ENCODE data around the gene FMO1. TPM values are rescaled to one million over a fixed set of nuclear protein-coding genes. Genes with fewer than 3 reads are reported as not detected.

The FMO1 gene
- total RNA-seq, 1 experiment from 2014 or later, result not detected

DNA sequence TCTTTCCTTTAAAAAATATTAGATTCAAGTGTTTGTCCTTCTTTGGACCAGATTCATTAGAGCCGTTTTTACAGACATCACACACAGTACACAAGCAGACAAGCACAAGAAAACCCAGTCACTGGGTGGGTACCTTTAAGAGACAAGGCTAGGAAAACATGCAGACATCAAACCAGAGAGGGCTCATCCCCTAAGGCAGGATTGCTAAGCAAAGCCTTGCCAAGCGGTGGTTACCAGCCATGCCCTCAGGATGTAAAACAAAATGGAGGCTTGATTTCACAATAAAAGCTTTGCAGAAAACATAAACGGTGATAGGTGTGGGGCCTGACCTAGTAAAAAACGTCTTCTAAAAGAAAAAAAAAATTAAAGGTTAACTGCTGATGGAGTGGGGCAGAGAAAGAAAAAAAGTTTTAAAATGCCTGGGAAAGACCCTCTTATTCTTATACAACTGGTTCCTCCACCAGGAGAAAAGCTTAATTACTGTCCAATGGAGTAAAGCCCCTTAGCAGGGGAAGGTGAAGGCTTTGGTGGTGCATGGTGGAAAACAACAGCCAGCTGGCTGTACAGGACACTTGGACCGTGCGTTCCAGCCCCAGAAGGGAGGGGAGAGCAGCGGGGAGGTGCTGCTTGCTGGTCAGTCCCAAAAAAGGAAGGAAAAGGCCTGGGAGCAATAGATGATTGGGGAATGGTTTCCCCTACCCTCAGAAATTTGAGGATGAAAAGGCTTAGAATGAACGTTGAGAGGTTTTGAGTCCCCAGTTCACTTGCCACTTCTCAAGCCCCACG lies 30.4 kb upstream of the FMO1 start:
- BruUV-seq (replicated peaks), result no TSS peak
- Histone ChIP-seq H3K4me1 (ENCODE audit: insufficient read depth, low read length) (no peaks in the 10 kb centered on the region), H3K9me3 (ENCODE audit: low read length) (no peaks in the 10 kb centered on the region), H3F3A (ENCODE audit: low read length, unreplicated experiment) (no peaks in the 10 kb centered on the region), H3K36me3 (ENCODE audit: low read depth, low read length) (no peaks in the 10 kb centered on the region), H3K4me3 (ENCODE audit: low read length) (no peak overlapping the region), H2AFZ (ENCODE audit: low read length) (no peak overlapping the region), H3K9ac (ENCODE audit: low read length) (no peak overlapping the region), H3K27ac (ENCODE audit: low read length) (no peak overlapping the region), H3K4me2 (ENCODE audit: low read length) (no peak overlapping the region), H3K27me3 (ENCODE audit: low read length) (peaks cover 33% of the 10 kb centered on the region; the same call in 1 of the 2 replicates), H3K9me2 (replicated peaks; ENCODE audit: low read length) (no peaks in the 10 kb centered on the region), H4K20me1 (ENCODE audit: low read length) (no peaks in the 10 kb centered on the region), H3K79me2 (ENCODE audit: low read length) (no peaks in the 10 kb centered on the region)
- POLR2A ChIA-PET (ENCODE audit: unreplicated experiment), result no interaction called here
- CTCF ChIA-PET, result interaction anchor here (0.6 kb wide), 2 partner anchors 39 to 79 kb away, joined by 3 read pairs; no protein-coding TSS in a partner anchor
- intact Hi-C loops (cut with micrococcal nuclease), result no loop called here
- TF ChIP-seq, protein P1, sequence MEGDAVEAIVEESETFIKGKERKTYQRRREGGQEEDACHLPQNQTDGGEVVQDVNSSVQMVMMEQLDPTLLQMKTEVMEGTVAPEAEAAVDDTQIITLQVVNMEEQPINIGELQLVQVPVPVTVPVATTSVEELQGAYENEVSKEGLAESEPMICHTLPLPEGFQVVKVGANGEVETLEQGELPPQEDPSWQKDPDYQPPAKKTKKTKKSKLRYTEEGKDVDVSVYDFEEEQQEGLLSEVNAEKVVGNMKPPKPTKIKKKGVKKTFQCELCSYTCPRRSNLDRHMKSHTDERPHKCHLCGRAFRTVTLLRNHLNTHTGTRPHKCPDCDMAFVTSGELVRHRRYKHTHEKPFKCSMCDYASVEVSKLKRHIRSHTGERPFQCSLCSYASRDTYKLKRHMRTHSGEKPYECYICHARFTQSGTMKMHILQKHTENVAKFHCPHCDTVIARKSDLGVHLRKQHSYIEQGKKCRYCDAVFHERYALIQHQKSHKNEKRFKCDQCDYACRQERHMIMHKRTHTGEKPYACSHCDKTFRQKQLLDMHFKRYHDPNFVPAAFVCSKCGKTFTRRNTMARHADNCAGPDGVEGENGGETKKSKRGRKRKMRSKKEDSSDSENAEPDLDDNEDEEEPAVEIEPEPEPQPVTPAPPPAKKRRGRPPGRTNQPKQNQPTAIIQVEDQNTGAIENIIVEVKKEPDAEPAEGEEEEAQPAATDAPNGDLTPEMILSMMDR (conservative IDR thresholded peaks at IDR 0.05; ENCODE audit: low read depth, low read length), result no peak
- TF ChIP-seq EZH2 (IDR thresholded peaks at IDR 0.05; ENCODE audit: low read length, unreplicated experiment) (no peak), EZH2phosphoT487 (IDR thresholded peaks at IDR 0.05; ENCODE audit: borderline replicate concordance, low read length) (no peak)
- no peak for DNase-seq
- no peak for ATAC-seq

DNA sequence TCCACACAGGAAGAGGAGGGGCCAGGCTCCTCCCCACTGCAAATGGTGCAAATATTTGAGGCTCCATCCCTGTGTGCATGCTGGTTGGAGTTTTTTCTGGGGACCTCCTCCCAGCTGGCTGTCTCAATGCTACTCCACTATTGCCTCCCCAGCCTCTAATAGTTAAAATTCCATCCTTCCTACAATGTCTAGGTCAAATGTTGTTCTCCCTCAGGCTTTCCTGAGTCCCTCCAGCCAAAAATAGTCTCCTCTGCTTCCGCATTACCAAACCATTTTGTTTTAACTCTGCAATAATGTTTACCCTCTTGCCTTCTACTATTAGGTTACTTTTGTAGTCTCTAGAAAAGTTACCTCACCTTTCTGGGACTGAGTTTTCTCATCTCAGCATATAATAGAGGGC lies 29.6 kb upstream of the FMO1 start:
- no peak for DNase-seq
- POLR2A ChIA-PET (ENCODE audit: unreplicated experiment), result no interaction called here
- TF ChIP-seq EZH2 (IDR thresholded peaks at IDR 0.05; ENCODE audit: low read length, unreplicated experiment) (no peak), EZH2phosphoT487 (IDR thresholded peaks at IDR 0.05; ENCODE audit: borderline replicate concordance, low read length) (no peak)
- TF ChIP-seq, protein P1 (conservative IDR thresholded peaks at IDR 0.05; ENCODE audit: low read depth, low read length), result no peak

More for the DNA sequence above, 29.6 kb upstream of the FMO1 start:
- H3K9me2 ChIP-seq (replicated peaks; ENCODE audit: low read length), result no peaks in the 10 kb centered on the region
- H3K4me2 ChIP-seq (ENCODE audit: low read length), result no peak overlapping the region
- no peaks in the 10 kb centered on the region for H3F3A ChIP-seq (ENCODE audit: low read length, unreplicated experiment)
- no peak for ATAC-seq
- no peak overlapping the region for H3K9ac ChIP-seq (ENCODE audit: low read length)
- intact Hi-C loops (cut with micrococcal nuclease), result no loop called here
- H4K20me1 ChIP-seq (ENCODE audit: low read length), result no peaks in the 10 kb centered on the region
- H3K27ac ChIP-seq (ENCODE audit: low read length), result no peak overlapping the region
- BruUV-seq (replicated peaks), result no TSS peak
- CTCF ChIA-PET, result no interaction called here
- no peaks in the 10 kb centered on the region for H3K79me2 ChIP-seq (ENCODE audit: low read length)
- H3K9me3 ChIP-seq (ENCODE audit: low read length), result no peaks in the 10 kb centered on the region
- no peak overlapping the region for H3K4me3 ChIP-seq (ENCODE audit: low read length)
- no peak overlapping the region for H2AFZ ChIP-seq (ENCODE audit: low read length)
- peaks cover 29% of the 10 kb centered on the region; the same call in 1 of the 2 replicates for H3K27me3 ChIP-seq (ENCODE audit: low read length)
- no peaks in the 10 kb centered on the region for H3K4me1 ChIP-seq (ENCODE audit: insufficient read depth, low read length)
- H3K36me3 ChIP-seq (ENCODE audit: low read depth, low read length), result no peaks in the 10 kb centered on the region
